Neuronal stem cell (in vitro differentiated cells): ENCODE results near the gene BBS1.

Experiments
- DNase-seq: peaks from one replicate; pipeline ENCODE4 v3.0.0-alpha.2; 2013; ENCODE audit warnings: low spot score
- H2AFZ ChIP-seq: one replicate; pipeline ENCODE4 v1.6.1; 2013; ENCODE audit warnings: mild to moderate bottlenecking, low read length, inconsistent platforms
- H2AK5ac ChIP-seq: 2 replicates; pipeline ENCODE4 v1.6.1; 2013; ENCODE audit warnings: low read depth, mild to moderate bottlenecking, inconsistent platforms, low read length, moderate library complexity, mixed read lengths
- H2BK120ac ChIP-seq: 2 replicates; pipeline ENCODE4 v1.6.1; 2013; ENCODE audit warnings: low read depth, mild to moderate bottlenecking, inconsistent platforms, low read length, moderate library complexity, mixed read lengths
- H2BK12ac ChIP-seq: one replicate; pipeline ENCODE4 v1.6.1; 2013; ENCODE audit warnings: low read length, inconsistent platforms
- H2BK15ac ChIP-seq: 2 replicates; pipeline ENCODE4 v1.6.1; 2013; ENCODE audit warnings: mild to moderate bottlenecking, low read length, inconsistent platforms, mixed read lengths
- H2BK5ac ChIP-seq: one replicate; pipeline ENCODE4 v1.6.1; 2013; ENCODE audit warnings: inconsistent platforms, mild to moderate bottlenecking, low read length, moderate library complexity
- H3K14ac ChIP-seq: one replicate; pipeline ENCODE4 v1.6.1; 2013; ENCODE audit warnings: low read length, inconsistent platforms
- H3K18ac ChIP-seq: 2 replicates; pipeline ENCODE4 v1.6.1; 2013; ENCODE audit warnings: low read length, inconsistent platforms
- H3K23ac ChIP-seq: 2 replicates; pipeline ENCODE4 v1.6.1; 2013; ENCODE audit warnings: low read depth, mild to moderate bottlenecking, mixed read lengths, low read length, inconsistent platforms; ENCODE audit not compliant: poor library complexity
- H3K27ac ChIP-seq: replicated peaks from 3 replicates; pipeline ENCODE4 v1.5.1; 2013; ENCODE audit warnings: low read length, inconsistent platforms
- H3K27me3 ChIP-seq, 3 experiments: 2 replicates each; pipeline ENCODE4 v1.6.1; 2013; ENCODE audit warnings: low read length in 3 of 3, mild to moderate bottlenecking in 2 of 3, inconsistent platforms in 1 of 3, low read depth in 1 of 3, mixed read lengths in 1 of 3, moderate library complexity in 1 of 3; ENCODE audit not compliant: control insufficient read depth in 3 of 3, insufficient read depth in 3 of 3
- H3K36me3 ChIP-seq, 2 donors: replicated peaks in 1 of 2; 2 replicates each; pipeline ENCODE4 v1.6.1; 2013; ENCODE audit warnings: low read length in 2 of 2; ENCODE audit not compliant: control insufficient read depth in 2 of 2, insufficient read depth in 2 of 2
- H3K4ac ChIP-seq: 2 replicates; pipeline ENCODE4 v1.6.1; 2013; ENCODE audit warnings: inconsistent platforms, mild to moderate bottlenecking, low read length, moderate library complexity
- H3K4me1 ChIP-seq, 2 donors: 1 replicate in 1 of 2; 2 replicates in 1 of 2; pipeline ENCODE4 v1.6.1; 2013; ENCODE audit warnings: low read length in 2 of 2, low read depth in 1 of 2; ENCODE audit not compliant: control insufficient read depth in 2 of 2, insufficient read depth in 1 of 2
- H3K4me2 ChIP-seq: one replicate; pipeline ENCODE4 v1.6.1; 2013; ENCODE audit warnings: mild to moderate bottlenecking, low read length, inconsistent platforms; ENCODE audit not compliant: insufficient read depth, poor library complexity, severe bottlenecking
- H3K4me3 ChIP-seq, 2 donors: 2 replicates each; pipeline ENCODE4 v1.5.1; 2013; ENCODE audit warnings: low read length in 2 of 2, mild to moderate bottlenecking in 2 of 2, inconsistent platforms in 1 of 2, moderate library complexity in 1 of 2
- H3K79me1 ChIP-seq: one replicate; pipeline ENCODE4 v1.6.1; 2013; ENCODE audit warnings: low read depth, mild to moderate bottlenecking, inconsistent platforms, low read length, moderate library complexity
- H3K9ac ChIP-seq: one replicate; pipeline ENCODE4 v1.6.1; 2013; ENCODE audit warnings: mild to moderate bottlenecking, low read depth, low read length, inconsistent platforms; ENCODE audit not compliant: poor library complexity
- H3K9me3 ChIP-seq, 2 donors: replicated peaks in 1 of 2; 2 replicates each; pipeline versions ENCODE3 to v1.6.1; 2013; ENCODE audit warnings: low read length in 2 of 2, mild to moderate bottlenecking in 2 of 2, inconsistent platforms in 1 of 2, low read depth in 1 of 2, mixed read lengths in 1 of 2, moderate library complexity in 1 of 2; ENCODE audit not compliant: control insufficient read depth in 2 of 2, insufficient read depth in 1 of 2
- H4K8ac ChIP-seq: one replicate; pipeline ENCODE4 v1.6.1; 2013; ENCODE audit warnings: low read depth, mild to moderate bottlenecking, inconsistent platforms, low read length, moderate library complexity
- H4K91ac ChIP-seq: one replicate; pipeline ENCODE4 v1.6.1; 2013; ENCODE audit warnings: low read length, low read depth, mild to moderate bottlenecking, inconsistent platforms; ENCODE audit not compliant: poor library complexity
- WGBS, 2 donors: extraction: QIAGEN DNeasy Blood & Tissue Kit; methylation state at CpG; one replicate each; pipeline ENCODE4 v1.1.7; 2013; ENCODE audit warnings: missing lambda C conversion rate in 2 of 2, mixed read lengths in 1 of 2; ENCODE audit not compliant: insufficient read length in 2 of 2, insufficient replicate concordance in 1 of 2; ENCODE audit errors: extremely low coverage in 2 of 2; 5-methylcytosine and 5-hydroxymethylcytosine counted together

Gene BBS1

GRCh38 chr11:66488957-66489356 lies 21.5 kb upstream of the BBS1 start:
- no peak overlapping the region for H3K14ac ChIP-seq
- peaks cover 6% of the 10 kb centered on the region for H3K79me1 ChIP-seq
- no peak overlapping the region for H3K4ac ChIP-seq
- no peak overlapping the region for H3K4me2 ChIP-seq
- H3K4me1 ChIP-seq: no peaks in the 10 kb centered on the region
- H2AK5ac ChIP-seq: no peak overlapping the region
- WGBS, 2 donors: no CpG with 5 or more reads among the region's 10 CpGs
- peak overlapping the region; percentile 35 for H2BK5ac ChIP-seq
- H2AFZ ChIP-seq: no peak overlapping the region
- H2BK12ac ChIP-seq: no peak overlapping the region
- H3K4me3 ChIP-seq: no peak overlapping the region
- no peak overlapping the region for H2BK15ac ChIP-seq
- no peak overlapping the region for H3K18ac ChIP-seq
- no peaks in the 10 kb centered on the region for H3K27me3 ChIP-seq
- H3K9me3 ChIP-seq: peaks cover 0 to 2% of the 10 kb centered on the region in 2 donors
- no peak for DNase-seq
- H4K8ac ChIP-seq: no peak overlapping the region
- no peak overlapping the region for H3K27ac ChIP-seq
- H2BK120ac ChIP-seq: no peak overlapping the region
- H4K91ac ChIP-seq: no peak overlapping the region
- H3K23ac ChIP-seq: no peak overlapping the region
- H3K36me3 ChIP-seq: peaks cover 37 to 73% of the 10 kb centered on the region in 2 donors
- no peak overlapping the region for H3K9ac ChIP-seq

GRCh38 chr11:66489636-66490035 lies 20.8 kb upstream of the BBS1 start:
- Histone ChIP-seq H3K18ac (no peak overlapping the region), H3K27ac (no peak overlapping the region), H2BK15ac (no peak overlapping the region), H4K8ac (no peak overlapping the region), H4K91ac (no peak overlapping the region), H3K36me3 (peaks cover 39 to 80% of the 10 kb centered on the region in 2 donors), H3K79me1 (peaks cover 6% of the 10 kb centered on the region), H3K14ac (no peak overlapping the region), H3K27me3 (no peaks in the 10 kb centered on the region), H3K4me3 (no peak overlapping the region), H3K23ac (no peak overlapping the region), H3K9me3 (peaks cover 0 to 2% of the 10 kb centered on the region in 2 donors), H3K4me2 (no peak overlapping the region), H2AFZ (no peak overlapping the region), H3K4me1 (no peaks in the 10 kb centered on the region), H3K9ac (no peak overlapping the region), H2BK120ac (no peak overlapping the region), H3K4ac (no peak overlapping the region), H2AK5ac (no peak overlapping the region), H2BK5ac (no peak overlapping the region), H2BK12ac (no peak overlapping the region)
- no CpG with 5 or more reads among the region's 7 CpGs for WGBS, 2 donors
- no peak for DNase-seq

- no peak for DNase-seq
These were observed 19.0 kb upstream of the BBS1 start for GRCh38 chr11:66491315-66491935.

GRCh38 chr11:66492161-66492865 lies 18.1 kb upstream of the BBS1 start:
- peak overlapping the region; percentile 60 for H3K9ac ChIP-seq
- peaks cover 37 to 86% of the 10 kb centered on the region in 2 donors for H3K36me3 ChIP-seq
- H3K18ac ChIP-seq: no peak overlapping the region
- H2BK12ac ChIP-seq: peak overlapping the region; percentile 22
- no CpG with 5 or more reads among the region's 10 CpGs for WGBS, 2 donors
- no peak overlapping the region for H3K4ac ChIP-seq
- H3K14ac ChIP-seq: no peak overlapping the region
- no peak overlapping the region for H2BK15ac ChIP-seq
- no peak overlapping the region for H3K4me3 ChIP-seq
- no peaks in the 10 kb centered on the region for H3K4me1 ChIP-seq
- no peak overlapping the region for H2AK5ac ChIP-seq
- H4K91ac ChIP-seq: peak overlapping the region; percentile 72
- no peak overlapping the region for H3K4me2 ChIP-seq
- H3K79me1 ChIP-seq: peaks cover 1% of the 10 kb centered on the region
- DNase-seq: no peak
- no peak overlapping the region for H4K8ac ChIP-seq
- no peak overlapping the region for H2AFZ ChIP-seq
- H3K23ac ChIP-seq: no peak overlapping the region
- no peak overlapping the region for H2BK120ac ChIP-seq
- H3K27ac ChIP-seq: no peak overlapping the region
- peak overlapping the region; percentile 82 for H2BK5ac ChIP-seq
- H3K27me3 ChIP-seq: no peaks in the 10 kb centered on the region
- peaks cover 0 to 4% of the 10 kb centered on the region in 2 donors for H3K9me3 ChIP-seq

More at GRCh38 chr11:66491315-66491935, 19.0 kb upstream of the BBS1 start:
- Histone ChIP-seq H2BK120ac (no peak overlapping the region), H3K23ac (no peak overlapping the region), H3K36me3 (peaks cover 37 to 86% of the 10 kb centered on the region in 2 donors), H2BK5ac (peak overlapping the region; percentile 82), H3K4me1 (no peaks in the 10 kb centered on the region), H3K9me3 (peaks cover 0 to 2% of the 10 kb centered on the region in 2 donors), H4K8ac (no peak overlapping the region), H2BK12ac (no peak overlapping the region), H3K27ac (no peak overlapping the region), H3K79me1 (peaks cover 6% of the 10 kb centered on the region), H2AK5ac (no peak overlapping the region), H3K9ac (peak overlapping the region; percentile 30), H3K4me2 (no peak overlapping the region), H3K27me3 (no peaks in the 10 kb centered on the region), H2AFZ (no peak overlapping the region), H3K4ac (no peak overlapping the region), H3K4me3 (no peak overlapping the region), H3K14ac (no peak overlapping the region), H2BK15ac (no peak overlapping the region), H4K91ac (no peak overlapping the region), H3K18ac (no peak overlapping the region)
- no CpG with 5 or more reads among the region's 20 CpGs for WGBS, 2 donors
